ACC112 (cell line): ENCODE data around the gene AGBL1.
"Not testable (repeated sequence)": the region's sequence is repeated elsewhere in the genome, so short reads cannot be mapped to it uniquely, and the experiment has no call there.

Source experiments
- H2AFZ ChIP-seq: fragments of 200-600 bp; sonication (generic); one replicate; pipeline ENCODE4 v1.6.0; 2017; ENCODE audit warnings: antibody characterized with exemption, low read length; ENCODE audit not compliant: unreplicated experiment
- H3K27ac ChIP-seq: fragments of 200-600 bp; sonication (generic); 2 replicates; pipeline ENCODE4 v1.5.1; 2014; ENCODE audit warnings: low read depth, mild to moderate bottlenecking, antibody characterized with exemption, low read length, moderate library complexity
- H3K27me3 ChIP-seq: fragments of 200-600 bp; sonication (generic); 2 replicates; pipeline ENCODE4 v1.6.1; 2014; ENCODE audit warnings: mild to moderate bottlenecking, antibody characterized with exemption, low read length, moderate library complexity, mixed read lengths; ENCODE audit not compliant: insufficient read depth
- H3K36me3 ChIP-seq: fragments of 200-600 bp; sonication (generic); 2 replicates; pipeline ENCODE4 v1.6.1; 2016; ENCODE audit warnings: mild to moderate bottlenecking, antibody characterized with exemption, low read length, moderate library complexity, mixed read lengths; ENCODE audit not compliant: insufficient read depth
- H3K4me1 ChIP-seq: fragments of 200-600 bp; sonication (generic); one replicate; pipeline ENCODE4 v1.6.1; 2016; ENCODE audit warnings: low read length, mixed read lengths; ENCODE audit not compliant: insufficient read depth, unreplicated experiment, control insufficient read depth
- H3K4me3 ChIP-seq: fragments of 200-600 bp; sonication (generic); 2 replicates; pipeline ENCODE4 v1.5.1; 2014; ENCODE audit warnings: mild to moderate bottlenecking, low read depth, low read length
- H3K79me2 ChIP-seq: fragments of 200-600 bp; sonication (generic); one replicate; pipeline ENCODE4 v1.6.0; 2016; ENCODE audit warnings: low read length; ENCODE audit not compliant: control insufficient read depth, unreplicated experiment, insufficient read depth

Gene AGBL1

GRCh38 chr15:86082619-86083380 lies 3.1 kb downstream of the AGBL1 start:
- no peaks in the 10 kb centered on the region for H3K27me3 ChIP-seq
- no peaks in the 10 kb centered on the region for H3K4me1 ChIP-seq
- H3K36me3 ChIP-seq: no peaks in the 10 kb centered on the region
- no peak overlapping the region for H2AFZ ChIP-seq
- no peaks in the 10 kb centered on the region for H3K79me2 ChIP-seq
- no peak overlapping the region for H3K4me3 ChIP-seq
- H3K27ac ChIP-seq: no peak overlapping the region

GRCh38 chr15:86087808-86088207 lies 8.1 kb downstream of the AGBL1 start:
- Histone ChIP-seq H2AFZ (no peak overlapping the region), H3K36me3 (no peaks in the 10 kb centered on the region), H3K27me3 (no peaks in the 10 kb centered on the region), H3K79me2 (no peaks in the 10 kb centered on the region), H3K4me3 (no peak overlapping the region), H3K4me1 (no peaks in the 10 kb centered on the region), H3K27ac (no peak overlapping the region)

GRCh38 chr15:86089422-86089821 lies 9.8 kb downstream of the AGBL1 start:
- H3K36me3 ChIP-seq: no peaks in the 10 kb centered on the region
- H3K4me1 ChIP-seq: no peaks in the 10 kb centered on the region
- H3K4me3 ChIP-seq: no peak overlapping the region

GRCh38 chr15:86101818-86102217 lies 22.1 kb downstream of the AGBL1 start:
- no peaks in the 10 kb centered on the region for H3K36me3 ChIP-seq
- no peak overlapping the region for H3K4me3 ChIP-seq
- no peaks in the 10 kb centered on the region for H3K27me3 ChIP-seq
- no peaks in the 10 kb centered on the region for H3K79me2 ChIP-seq
- H3K27ac ChIP-seq: no peak overlapping the region
- no peak overlapping the region for H2AFZ ChIP-seq
- no peaks in the 10 kb centered on the region for H3K4me1 ChIP-seq

More at GRCh38 chr15:86089422-86089821, 9.8 kb downstream of the AGBL1 start:
- Histone ChIP-seq H3K79me2 (no peaks in the 10 kb centered on the region), H3K27ac (no peak overlapping the region), H2AFZ (no peak overlapping the region), H3K27me3 (no peaks in the 10 kb centered on the region)

- H3K4me1 ChIP-seq: no peaks in the 10 kb centered on the region
- no peak overlapping the region for H2AFZ ChIP-seq
- no peaks in the 10 kb centered on the region for H3K36me3 ChIP-seq
- H3K79me2 ChIP-seq: no peaks in the 10 kb centered on the region
- no peaks in the 10 kb centered on the region for H3K27me3 ChIP-seq
- no peak overlapping the region for H3K27ac ChIP-seq
- H3K4me3 ChIP-seq: no peak overlapping the region
Observed at GRCh38 chr15:86103825-86104224, 24.2 kb downstream of the AGBL1 start.

- Histone ChIP-seq H3K79me2 (no peaks in the 10 kb centered on the region), H2AFZ (no peak overlapping the region), H3K36me3 (no peaks in the 10 kb centered on the region), H3K27ac (no peak overlapping the region), H3K4me3 (no peak overlapping the region), H3K27me3 (no peaks in the 10 kb centered on the region), H3K4me1 (no peaks in the 10 kb centered on the region)
Observed at GRCh38 chr15:86106306-86106705, 26.6 kb downstream of the AGBL1 start.

GRCh38 chr15:86115145-86115801 lies 35.6 kb downstream of the AGBL1 start:
- no peaks in the 10 kb centered on the region for H3K27me3 ChIP-seq
- no peaks in the 10 kb centered on the region for H3K79me2 ChIP-seq
- H3K27ac ChIP-seq: no peak overlapping the region
- H3K36me3 ChIP-seq: no peaks in the 10 kb centered on the region
- H2AFZ ChIP-seq: no peak overlapping the region
- no peaks in the 10 kb centered on the region for H3K4me1 ChIP-seq
- H3K4me3 ChIP-seq: no peak overlapping the region

GRCh38 chr15:86121568-86122225 lies 42.0 kb downstream of the AGBL1 start:
- Histone ChIP-seq H3K4me3 (no peak overlapping the region), H3K79me2 (no peaks in the 10 kb centered on the region), H3K4me1 (no peaks in the 10 kb centered on the region), H3K36me3 (no peaks in the 10 kb centered on the region), H3K27me3 (no peaks in the 10 kb centered on the region), H2AFZ (no peak overlapping the region), H3K27ac (no peak overlapping the region)

GRCh38 chr15:86122691-86123391 lies 43.2 kb downstream of the AGBL1 start:
- H3K36me3 ChIP-seq, H3K27ac ChIP-seq, H3K27me3 ChIP-seq, H3K79me2 ChIP-seq, H3K4me1 ChIP-seq, H3K4me3 ChIP-seq, H2AFZ ChIP-seq: not testable (repeated sequence)

GRCh38 chr15:86125775-86126174 lies 46.1 kb downstream of the AGBL1 start:
- Histone ChIP-seq H3K27ac (no peak overlapping the region), H3K4me3 (no peak overlapping the region), H3K27me3 (no peaks in the 10 kb centered on the region), H3K36me3 (no peaks in the 10 kb centered on the region), H3K4me1 (no peaks in the 10 kb centered on the region), H3K79me2 (no peaks in the 10 kb centered on the region), H2AFZ (no peak overlapping the region)
